Brain microvascular endothelial cell (primary cell): ENCODE data around the gene ZFR2.

Experiments used
- DNase-seq: peaks from one replicate; pipeline ENCODE4 v3.0.0-alpha.2; 2020
- H3K27ac ChIP-seq: fragments of 250-450 bp; sonication (Bioruptor Pico); 2 replicates; pipeline ENCODE4 v1.5.1; 2020; ENCODE audit warnings: mild to moderate bottlenecking, moderate library complexity
- H3K27me3 ChIP-seq: fragments of 250-450 bp; sonication (Bioruptor Pico); replicated peaks from 2 replicates; pipeline ENCODE4 v1.5.1; 2020; ENCODE audit warnings: mild to moderate bottlenecking
- H3K36me3 ChIP-seq: fragments of 250-450 bp; sonication (Bioruptor Pico); replicated peaks from 2 replicates; pipeline ENCODE4 v1.5.1; 2020; ENCODE audit warnings: mild to moderate bottlenecking
- H3K4me3 ChIP-seq: 2 replicates; pipeline ENCODE4 v1.5.1; 2011; ENCODE audit warnings: low read depth, mild to moderate bottlenecking, control low read depth, low read length, moderate library complexity
- CTCF ChIP-seq: IDR thresholded peaks from 2 replicates; pipeline ENCODE4 v1.5.1; 2011; ENCODE audit warnings: low read depth, mild to moderate bottlenecking, moderate library complexity, low read length, control low read depth, inconsistent platforms; ENCODE audit errors: missing control alignments
- in situ Hi-C: cut with HindIII; loops from 2 replicates; pipeline ENCODE4 v1.10.0; 2017; ENCODE audit warnings: low sequenced_read_pairs, low pct_ligation_motif_present

The ZFR2 gene

DNA sequence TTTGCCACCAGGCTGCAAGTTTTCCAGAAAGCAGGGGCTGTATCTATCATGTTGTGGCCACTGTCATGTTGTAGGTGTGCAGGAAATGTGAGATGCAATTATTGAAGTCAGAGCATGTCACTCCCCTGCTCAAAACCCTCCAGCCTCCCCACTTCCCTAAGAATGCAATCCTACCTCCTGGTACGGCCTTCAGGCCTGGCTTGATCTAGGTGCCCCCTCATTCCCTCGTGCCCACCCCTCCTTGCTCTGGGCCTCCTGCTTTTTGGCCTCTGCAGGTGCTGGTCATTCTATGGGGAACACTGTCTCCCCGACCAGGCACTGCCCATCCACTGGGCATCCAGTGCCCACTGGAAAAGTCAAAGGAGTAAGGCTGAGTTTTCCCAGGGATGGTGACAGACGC, 54.2 kb downstream of the ZFR2 start:
- Histone ChIP-seq H3K27me3 (no peaks in the 10 kb centered on the region), H3K36me3 (no peaks in the 10 kb centered on the region), H3K27ac (no peak overlapping the region), H3K4me3 (no peak overlapping the region)
- DNase-seq, result no peak
- no peak for TF ChIP-seq CTCF
- in situ Hi-C loops, result no loop called here

DNA sequence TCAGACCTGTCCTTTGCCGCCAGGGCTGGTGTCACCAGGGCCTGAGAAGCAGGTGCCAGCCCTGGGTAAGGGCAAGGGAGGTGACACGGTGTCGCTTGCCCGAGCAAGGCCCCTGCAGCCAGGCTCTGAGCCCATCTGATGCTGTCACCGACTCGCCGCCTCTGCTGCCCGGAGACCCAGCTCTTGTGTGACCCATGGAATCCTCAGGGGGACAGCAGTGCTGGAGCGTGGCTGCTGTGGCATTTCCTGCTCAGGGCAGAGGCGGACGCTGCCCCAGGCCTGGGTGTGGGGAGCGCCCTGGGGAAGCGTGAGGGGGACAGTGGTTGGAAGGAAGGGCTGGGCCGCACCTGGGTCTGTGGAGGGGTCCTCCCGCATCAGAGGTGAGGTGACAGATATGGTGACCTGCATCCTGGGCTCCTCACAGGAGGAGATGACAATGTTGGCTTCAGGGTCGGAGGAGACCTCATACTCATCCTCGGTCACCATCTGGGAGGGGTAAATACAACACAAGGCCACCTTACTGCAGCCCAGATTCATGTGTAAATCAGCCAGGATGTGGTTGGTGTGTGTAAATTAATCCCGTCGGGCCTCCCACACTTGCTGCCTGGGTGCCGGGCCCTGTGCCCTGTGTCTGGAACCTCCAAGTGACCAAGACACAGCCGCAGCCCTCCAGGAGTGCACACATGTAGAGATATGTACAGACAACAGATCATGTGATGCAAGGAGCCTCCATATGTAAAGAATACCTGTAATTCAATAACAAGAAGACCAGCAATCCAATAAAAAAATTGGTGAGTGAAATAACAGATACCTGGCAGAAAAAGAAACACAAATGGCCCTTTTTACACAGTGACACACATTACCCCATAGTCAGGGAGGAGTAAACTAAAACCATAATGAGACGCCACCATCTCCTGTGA, 55.1 kb downstream of the ZFR2 start:
- in situ Hi-C loops, result no loop called here
- DNase-seq, result no peak
- Histone ChIP-seq H3K27me3 (no peaks in the 10 kb centered on the region), H3K36me3 (no peaks in the 10 kb centered on the region), H3K4me3 (no peak overlapping the region), H3K27ac (no peak overlapping the region)
- no peak for TF ChIP-seq CTCF

DNA sequence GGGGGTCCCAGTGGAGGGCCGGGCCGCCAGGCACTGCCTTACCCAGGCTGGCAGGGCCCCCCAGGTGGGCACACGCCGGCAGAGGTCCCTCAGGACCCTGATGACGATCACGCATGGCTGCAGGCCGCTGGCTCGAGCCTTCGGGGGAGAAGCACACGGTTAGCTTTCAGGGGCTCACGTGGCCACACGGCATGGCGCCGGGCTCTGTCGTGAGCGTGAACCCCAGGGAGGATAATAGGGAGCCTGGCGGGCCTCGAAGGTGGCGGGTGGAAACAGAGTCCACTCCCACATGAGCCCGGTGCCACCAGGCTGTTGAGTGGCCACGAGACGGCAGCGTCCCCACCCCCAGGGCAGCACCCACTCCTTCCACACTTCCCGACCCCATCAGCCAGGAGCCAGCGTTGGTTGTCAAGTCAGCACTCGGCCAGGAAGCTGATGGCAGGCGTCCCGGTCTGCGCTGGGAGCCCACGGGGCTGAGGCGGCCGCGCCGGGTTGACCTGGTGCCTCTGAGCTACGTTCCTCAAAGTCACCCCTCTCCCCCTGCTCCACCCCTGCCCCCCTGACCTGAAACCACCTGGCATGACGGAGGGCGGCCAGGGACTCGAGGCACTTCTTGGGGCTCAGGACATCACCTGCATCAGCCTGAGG, 58.0 kb downstream of the ZFR2 start:
- no peaks in the 10 kb centered on the region for H3K27me3 ChIP-seq
- in situ Hi-C loops, result no loop called here
- no peak for TF ChIP-seq CTCF
- no peak overlapping the region for H3K27ac ChIP-seq
- no peaks in the 10 kb centered on the region for H3K36me3 ChIP-seq
- DNase-seq, result no peak
- H3K4me3 ChIP-seq, result no peak overlapping the region

DNA sequence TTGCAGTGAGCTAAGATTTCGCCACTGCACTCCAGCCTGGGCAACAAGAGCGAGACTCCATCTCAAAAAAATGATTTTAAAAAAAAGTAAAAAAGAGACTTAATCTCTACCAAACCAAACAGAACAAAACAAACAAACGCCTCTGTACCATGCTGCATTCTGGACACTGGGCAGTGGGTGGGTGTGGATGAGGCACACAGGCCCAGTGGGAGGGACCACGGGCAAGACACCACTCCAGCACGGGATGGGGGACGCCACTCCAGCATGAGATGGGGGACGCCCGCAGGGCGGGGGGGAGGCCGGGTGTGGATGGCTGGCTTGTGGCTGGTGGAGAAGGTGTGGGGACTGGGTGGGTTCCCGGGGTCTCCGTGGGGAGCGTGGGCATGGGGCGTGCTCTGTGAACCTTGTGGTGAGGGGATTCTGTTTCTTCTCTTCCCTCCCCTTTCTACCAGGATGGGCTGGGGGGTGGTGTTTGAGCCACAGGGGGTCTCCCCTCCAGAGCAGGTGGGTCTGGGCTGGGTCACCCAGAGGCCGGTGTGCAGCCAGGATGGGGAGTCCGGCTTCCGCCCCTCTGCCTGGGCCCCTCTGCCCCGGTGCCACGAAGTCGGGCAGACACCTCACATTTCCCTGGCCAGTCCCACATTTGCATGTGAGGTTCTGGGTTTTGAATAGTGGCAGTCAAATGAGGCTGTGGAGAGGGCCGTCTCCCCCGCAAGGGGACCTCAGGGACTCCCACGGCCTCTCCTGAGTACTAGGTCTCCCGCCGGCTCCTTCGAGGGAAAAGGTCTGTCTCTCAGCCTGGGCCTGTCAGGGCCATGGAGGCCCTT, 58.7 kb downstream of the ZFR2 start:
- Histone ChIP-seq H3K27ac (no peak overlapping the region), H3K27me3 (no peaks in the 10 kb centered on the region), H3K4me3 (no peak overlapping the region), H3K36me3 (no peaks in the 10 kb centered on the region)
- TF ChIP-seq CTCF, result no peak
- DNase-seq, result no peak
- in situ Hi-C loops, result no loop called here

DNA sequence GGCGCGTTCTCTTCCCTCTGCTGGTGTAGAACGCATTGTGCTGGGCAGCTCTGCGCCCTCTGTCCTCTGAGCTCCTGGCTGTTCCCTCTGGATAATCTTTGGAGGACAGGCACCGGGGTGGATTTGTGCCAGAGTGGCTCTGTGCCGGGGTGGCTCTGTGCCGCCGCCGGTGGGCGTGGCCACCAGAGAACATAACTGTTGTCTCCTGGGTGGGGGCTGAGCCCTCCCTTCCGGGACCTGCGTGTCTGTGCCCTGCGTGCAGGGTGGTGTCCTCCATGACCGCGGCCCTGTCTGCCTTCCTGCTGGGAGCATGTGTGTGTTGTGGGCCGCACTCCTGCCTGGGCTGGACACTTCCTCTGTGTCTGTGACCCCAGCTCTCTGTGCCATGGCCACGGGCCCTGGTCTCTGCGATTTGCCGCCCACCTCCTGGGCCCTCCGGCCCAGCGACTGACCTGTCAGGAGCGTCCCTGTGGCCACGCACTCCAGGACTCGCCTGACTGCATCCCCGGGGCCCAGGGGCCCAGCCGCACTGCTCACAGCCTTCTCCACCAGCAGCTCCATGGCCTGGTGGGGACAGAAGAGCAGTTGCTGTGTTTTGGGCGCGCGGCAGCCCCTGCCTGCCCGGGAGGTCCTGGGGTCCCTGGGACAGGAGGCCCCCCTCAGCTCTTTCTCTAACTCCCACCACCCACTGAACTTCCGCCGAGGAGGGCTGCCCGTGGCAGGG, 60.3 kb downstream of the ZFR2 start:
- TF ChIP-seq CTCF, result no peak
- DNase-seq, result no peak

More for the DNA sequence above, 60.3 kb downstream of the ZFR2 start:
- H3K4me3 ChIP-seq, result no peak overlapping the region
- in situ Hi-C loops, result no loop called here
- H3K36me3 ChIP-seq, result no peaks in the 10 kb centered on the region
- H3K27ac ChIP-seq, result no peak overlapping the region
- H3K27me3 ChIP-seq, result no peaks in the 10 kb centered on the region
